H9 (cell line): ENCODE measurements around the gene GANAB. TPM values are rescaled to one million over a fixed set of nuclear protein-coding genes. Genes with fewer than 3 reads are reported as not detected.
"Not testable (repeated sequence)": the region's sequence is repeated elsewhere in the genome, so short reads cannot be mapped to it uniquely, and the experiment has no call there.

Experiments used
- DNase-seq: peaks from one replicate; pipeline ENCODE4 v3.0.0-alpha.2; 2017
- H2AFZ ChIP-seq: one replicate; pipeline ENCODE4 v1.6.1; 2013; ENCODE audit warnings: mild to moderate bottlenecking, low read length, control low read depth, moderate library complexity
- H2AK5ac ChIP-seq: 2 replicates; pipeline ENCODE4 v1.6.1; 2013; ENCODE audit warnings: low read length, control low read depth, mixed read lengths; ENCODE audit not compliant: insufficient read length
- H2BK120ac ChIP-seq: one replicate; pipeline ENCODE4 v1.6.1; 2013; ENCODE audit warnings: low read depth, mild to moderate bottlenecking, low read length, control low read depth, inconsistent platforms; ENCODE audit not compliant: poor library complexity, severe bottlenecking
- H2BK12ac ChIP-seq: 2 replicates; pipeline ENCODE4 v1.6.1; 2013; ENCODE audit warnings: low read length, control low read depth, mixed read lengths, low read depth; ENCODE audit not compliant: insufficient read length
- H2BK15ac ChIP-seq: 2 replicates; pipeline ENCODE4 v1.6.1; 2013; ENCODE audit warnings: low read depth, low read length, control low read depth
- H2BK20ac ChIP-seq: one replicate; pipeline ENCODE4 v1.6.1; 2013; ENCODE audit warnings: low read depth, mild to moderate bottlenecking, low read length, control low read depth, inconsistent platforms; ENCODE audit not compliant: poor library complexity, severe bottlenecking
- H2BK5ac ChIP-seq: 2 replicates; pipeline ENCODE4 v1.6.1; 2013; ENCODE audit warnings: low read length, control low read depth, mixed read lengths; ENCODE audit not compliant: insufficient read length
- H3K14ac ChIP-seq: 2 replicates; pipeline ENCODE4 v1.6.1; 2013; ENCODE audit warnings: low read length, control low read depth; ENCODE audit not compliant: insufficient read depth
- H3K18ac ChIP-seq: 2 replicates; pipeline ENCODE4 v1.6.1; 2013; ENCODE audit warnings: low read depth, mild to moderate bottlenecking, mixed read lengths, low read length, control low read depth; ENCODE audit not compliant: insufficient read length
- H3K23ac ChIP-seq: 2 replicates; pipeline ENCODE4 v1.6.1; 2013; ENCODE audit warnings: low read length, control low read depth, mixed read lengths, low read depth; ENCODE audit not compliant: insufficient read length
- H3K23me2 ChIP-seq: 2 replicates; pipeline ENCODE4 v1.6.1; 2013; ENCODE audit warnings: low read depth, mild to moderate bottlenecking, mixed read lengths, low read length, control low read depth; ENCODE audit not compliant: insufficient read length, poor library complexity, severe bottlenecking
- H3K27ac ChIP-seq: 2 replicates; pipeline ENCODE4 v1.5.1; 2013; ENCODE audit warnings: low read length, control low read depth, mixed read lengths, low read depth; ENCODE audit not compliant: insufficient read length
- H3K27me3 ChIP-seq: 2 replicates; pipeline ENCODE4 v1.6.1; 2013; ENCODE audit warnings: low read length, control low read depth, inconsistent platforms; ENCODE audit not compliant: insufficient read depth
- H3K4ac ChIP-seq: 2 replicates; pipeline ENCODE4 v1.6.1; 2013; ENCODE audit warnings: low read depth, mild to moderate bottlenecking, control low read depth, inconsistent platforms, low read length, moderate library complexity
- H3K4me1 ChIP-seq: 2 replicates; pipeline ENCODE4 v1.6.1; 2013; ENCODE audit warnings: low read length, control low read depth, inconsistent platforms; ENCODE audit not compliant: insufficient read depth
- H3K4me2 ChIP-seq: 2 replicates; pipeline ENCODE4 v1.6.1; 2013; ENCODE audit warnings: low read length, control low read depth, mixed read lengths; ENCODE audit not compliant: insufficient read length, insufficient read depth
- H3K56ac ChIP-seq: 2 replicates; pipeline ENCODE4 v1.6.1; 2013; ENCODE audit warnings: low read depth, mild to moderate bottlenecking, mixed read lengths, low read length, control low read depth; ENCODE audit not compliant: insufficient read length
- H3K79me1 ChIP-seq: 2 replicates; pipeline ENCODE4 v1.6.1; 2013; ENCODE audit warnings: low read depth, mild to moderate bottlenecking, moderate library complexity, low read length, control low read depth, inconsistent platforms; ENCODE audit not compliant: insufficient read depth, poor library complexity, severe bottlenecking
- H3K79me2 ChIP-seq: 2 replicates; pipeline ENCODE4 v1.6.1; 2013; ENCODE audit warnings: low read length, control low read depth, inconsistent platforms; ENCODE audit not compliant: insufficient read depth
- H3K9ac ChIP-seq: 2 replicates; pipeline ENCODE4 v1.6.1; 2013; ENCODE audit warnings: low read length, control low read depth, mixed read lengths; ENCODE audit not compliant: insufficient read length; ENCODE audit errors: extremely low read depth
- H3K9me3 ChIP-seq: one replicate; pipeline ENCODE4 v1.6.1; 2013; ENCODE audit warnings: low read depth, low read length, inconsistent platforms; ENCODE audit not compliant: control insufficient read depth
- H3T11ph ChIP-seq: one replicate; pipeline ENCODE4 v1.6.1; 2013; ENCODE audit warnings: mild to moderate bottlenecking, low read length, control low read depth, inconsistent platforms
- H4K20me1 ChIP-seq: one replicate; pipeline ENCODE4 v1.6.1; 2013; ENCODE audit not compliant: control insufficient read depth, insufficient read length, insufficient read depth
- H4K5ac ChIP-seq: 2 replicates; pipeline ENCODE4 v1.6.1; 2013; ENCODE audit warnings: low read depth, mild to moderate bottlenecking, mixed read lengths, low read length, control low read depth; ENCODE audit not compliant: insufficient read length
- H4K8ac ChIP-seq: replicated peaks from 2 replicates; pipeline ENCODE4 v1.6.1; 2013; ENCODE audit warnings: low read length, control low read depth, mixed read lengths, low read depth; ENCODE audit not compliant: insufficient read length
- H4K91ac ChIP-seq: 2 replicates; pipeline ENCODE4 v1.6.1; 2013; ENCODE audit warnings: low read depth, mild to moderate bottlenecking, moderate library complexity, mixed read lengths, low read length, control low read depth; ENCODE audit not compliant: insufficient read length
- H3K27ac Mint-ChIP-seq, 3 experiments: 2 replicates in 2 of 3; 3 replicates in 1 of 3; pipeline ENCODE4 v1.8.0; 2020 to 2021; ENCODE audit warnings: mixed read lengths in 3 of 3, mild to moderate bottlenecking in 1 of 3, moderate library complexity in 1 of 3
- H3K27me3 Mint-ChIP-seq: 2 replicates; pipeline ENCODE4 v1.8.0; 2021; ENCODE audit warnings: low read depth, mild to moderate bottlenecking, moderate library complexity, mixed read lengths
- H3K36me3 Mint-ChIP-seq, 3 experiments: 2 replicates in 2 of 3; 3 replicates in 1 of 3; pipeline ENCODE4 v1.8.0; 2020 to 2021; ENCODE audit warnings: low read depth in 3 of 3, mixed read lengths in 3 of 3; ENCODE audit not compliant: insufficient read depth in 1 of 3
- H3K4me1 Mint-ChIP-seq, 2 experiments: 2 replicates each; pipeline ENCODE4 v1.8.0; 2020; ENCODE audit warnings: mixed read lengths in 2 of 2
- H3K4me3 Mint-ChIP-seq, 2 experiments: 2 replicates in 1 of 2; 3 replicates in 1 of 2; pipeline ENCODE4 v1.8.0; 2020 to 2021; ENCODE audit warnings: mild to moderate bottlenecking in 2 of 2, mixed read lengths in 2 of 2, moderate library complexity in 1 of 2
- H3K9me3 Mint-ChIP-seq, 2 experiments: 2 replicates in 1 of 2; 3 replicates in 1 of 2; pipeline ENCODE4 v1.8.0; 2020; ENCODE audit warnings: mild to moderate bottlenecking in 2 of 2, mixed read lengths in 2 of 2, moderate library complexity in 1 of 2
- WGBS: extraction: QIAGEN DNeasy Blood & Tissue Kit; methylation state at CpG from one replicate; pipeline ENCODE4 v1.1.7; 2013; ENCODE audit warnings: missing lambda C conversion rate, low lambda C conversion rate, mixed read lengths; ENCODE audit not compliant: insufficient read length; ENCODE audit errors: extremely low coverage; 5-methylcytosine and 5-hydroxymethylcytosine counted together
- total RNA-seq: library from RNA; stranded (reverse); gene quantifications from 2 replicates; pipeline ENCODE4 v1.2.1, GENCODE V29; 2021
- TF ChIP-seq, protein P1 (sequence below): fragments of 200-600 bp; sonication (generic); conservative IDR thresholded peaks from 3 replicates; pipeline ENCODE4 v1.8.0; 2021; ENCODE audit warnings: antibody characterized with exemption, mild to moderate bottlenecking

Gene GANAB
- total RNA-seq, 1 experiment from 2014 or later, result 387 TPM

DNA sequence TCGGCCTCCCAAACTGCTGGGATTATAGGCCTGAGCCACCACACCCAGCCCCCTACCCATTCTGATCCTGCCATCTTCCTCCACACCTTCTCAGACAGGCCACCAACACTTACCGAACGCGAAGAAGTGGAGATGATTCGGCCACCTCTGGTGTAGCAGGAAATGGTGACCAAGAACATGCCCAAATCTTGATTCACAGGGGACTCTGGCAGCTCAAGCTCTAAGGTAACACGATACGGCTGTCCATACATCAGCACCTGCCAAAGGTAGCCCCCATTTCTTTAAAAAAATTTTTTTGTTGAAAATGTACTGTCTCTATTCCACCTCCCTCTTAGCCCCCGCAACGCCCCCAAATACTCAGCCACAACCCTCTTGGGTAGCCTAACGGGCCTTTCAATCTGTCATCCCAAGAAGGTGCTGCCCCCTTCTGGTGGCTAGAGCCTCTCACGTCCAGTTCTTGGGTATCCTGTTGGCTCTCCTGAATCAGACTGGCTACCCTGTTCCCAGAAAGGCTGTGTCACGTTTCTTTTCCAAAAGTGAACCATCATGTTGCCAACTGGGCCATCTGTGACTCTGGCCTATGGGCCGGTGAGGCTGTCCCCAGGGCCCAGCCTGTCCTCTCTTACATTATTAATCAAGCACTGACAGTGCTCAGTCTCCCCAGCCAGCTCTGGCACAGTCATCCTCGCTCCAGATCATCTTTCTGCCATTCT is 48.2 kb upstream of the GANAB start:
- peaks cover 0 to 8% of the 10 kb centered on the region in 2 experiments; a peak in 2 of 4 replicates for H3K4me1 Mint-ChIP-seq
- H3K27me3 ChIP-seq, result no peaks in the 10 kb centered on the region
- no peak overlapping the region for H2BK15ac ChIP-seq
- H2BK12ac ChIP-seq, result no peak overlapping the region
- no peaks in the 10 kb centered on the region for H3K9me3 ChIP-seq
- peaks cover 16 to 45% (median 44%) of the 10 kb centered on the region in 3 experiments; a peak in 5 of 7 replicates for H3K36me3 Mint-ChIP-seq
- H3K9ac ChIP-seq, result no peak overlapping the region
- no peak overlapping the region for H4K91ac ChIP-seq
- H2AFZ ChIP-seq, result no peak overlapping the region
- H3T11ph ChIP-seq, result no peak overlapping the region
- no peak overlapping the region for H3K4ac ChIP-seq
- H3K4me2 ChIP-seq, result no peak overlapping the region
- H3K27ac Mint-ChIP-seq, result peak overlapping the region in 2 of 3 experiments; percentile 38 to 87; a peak in 4 of 7 replicates
- H2BK120ac ChIP-seq, result no peak overlapping the region
- H3K4me3 Mint-ChIP-seq, result no peak overlapping the region
- no peak overlapping the region for H3K56ac ChIP-seq
- H3K4me1 ChIP-seq, result no peaks in the 10 kb centered on the region
- H3K9me3 Mint-ChIP-seq, result no peaks in the 10 kb centered on the region; a peak in 2 of 5 replicates
- no peak overlapping the region for H2AK5ac ChIP-seq
- no peaks in the 10 kb centered on the region for H3K79me2 ChIP-seq
- H2BK20ac ChIP-seq, result no peak overlapping the region
- DNase-seq, result peak; percentile 85
- TF ChIP-seq, protein P1, sequence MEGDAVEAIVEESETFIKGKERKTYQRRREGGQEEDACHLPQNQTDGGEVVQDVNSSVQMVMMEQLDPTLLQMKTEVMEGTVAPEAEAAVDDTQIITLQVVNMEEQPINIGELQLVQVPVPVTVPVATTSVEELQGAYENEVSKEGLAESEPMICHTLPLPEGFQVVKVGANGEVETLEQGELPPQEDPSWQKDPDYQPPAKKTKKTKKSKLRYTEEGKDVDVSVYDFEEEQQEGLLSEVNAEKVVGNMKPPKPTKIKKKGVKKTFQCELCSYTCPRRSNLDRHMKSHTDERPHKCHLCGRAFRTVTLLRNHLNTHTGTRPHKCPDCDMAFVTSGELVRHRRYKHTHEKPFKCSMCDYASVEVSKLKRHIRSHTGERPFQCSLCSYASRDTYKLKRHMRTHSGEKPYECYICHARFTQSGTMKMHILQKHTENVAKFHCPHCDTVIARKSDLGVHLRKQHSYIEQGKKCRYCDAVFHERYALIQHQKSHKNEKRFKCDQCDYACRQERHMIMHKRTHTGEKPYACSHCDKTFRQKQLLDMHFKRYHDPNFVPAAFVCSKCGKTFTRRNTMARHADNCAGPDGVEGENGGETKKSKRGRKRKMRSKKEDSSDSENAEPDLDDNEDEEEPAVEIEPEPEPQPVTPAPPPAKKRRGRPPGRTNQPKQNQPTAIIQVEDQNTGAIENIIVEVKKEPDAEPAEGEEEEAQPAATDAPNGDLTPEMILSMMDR, result peak; percentile 92
- no peak overlapping the region; the same call in 1 of the 2 replicates for H3K14ac ChIP-seq
- no peaks in the 10 kb centered on the region for H3K23me2 ChIP-seq
- no peak overlapping the region for H2BK5ac ChIP-seq
- H4K20me1 ChIP-seq, result no peaks in the 10 kb centered on the region
- no peak overlapping the region for H4K5ac ChIP-seq
- WGBS, result no CpG with 5 or more reads among the region's 14 CpGs
- H3K18ac ChIP-seq, result no peak overlapping the region
- peak overlapping the region; percentile 77 for H4K8ac ChIP-seq
- H3K79me1 ChIP-seq, result no peaks in the 10 kb centered on the region
- H3K27me3 Mint-ChIP-seq, result no peaks in the 10 kb centered on the region
- no peak overlapping the region for H3K23ac ChIP-seq
- no peak overlapping the region for H3K27ac ChIP-seq

GRCh38 chr11:62693624-62694023 is 47.2 kb upstream of the GANAB start:
- not testable (repeated sequence) for H3K14ac ChIP-seq, H2BK20ac ChIP-seq, H3K9ac ChIP-seq, H3K9me3 Mint-ChIP-seq, H3K27ac Mint-ChIP-seq, H3K4me2 ChIP-seq, H3K23me2 ChIP-seq, H4K8ac ChIP-seq, H3K56ac ChIP-seq, H2AK5ac ChIP-seq, H4K20me1 ChIP-seq, H3K4me3 Mint-ChIP-seq, H4K91ac ChIP-seq, H3K79me1 ChIP-seq, H4K5ac ChIP-seq, H3K23ac ChIP-seq, H3K27me3 Mint-ChIP-seq, H2BK5ac ChIP-seq, H3K18ac ChIP-seq, H3K9me3 ChIP-seq, DNase-seq, H2BK12ac ChIP-seq, H2AFZ ChIP-seq, H2BK120ac ChIP-seq, H3T11ph ChIP-seq, H3K4me1 ChIP-seq, H2BK15ac ChIP-seq, H3K79me2 ChIP-seq, H3K4ac ChIP-seq, H3K27me3 ChIP-seq, H3K27ac ChIP-seq
- Mint-ChIP-seq H3K4me1 (peaks cover 0 to 12% of the 10 kb centered on the region in 2 experiments; a peak in 3 of 4 replicates), H3K36me3 (peaks cover 16 to 42% (median 41%) of the 10 kb centered on the region in 3 experiments; a peak in 5 of 7 replicates)
- no CpG with 5 or more reads among the region's 4 CpGs for WGBS
